ENCODE data around the gene KDM2A.

DNA sequence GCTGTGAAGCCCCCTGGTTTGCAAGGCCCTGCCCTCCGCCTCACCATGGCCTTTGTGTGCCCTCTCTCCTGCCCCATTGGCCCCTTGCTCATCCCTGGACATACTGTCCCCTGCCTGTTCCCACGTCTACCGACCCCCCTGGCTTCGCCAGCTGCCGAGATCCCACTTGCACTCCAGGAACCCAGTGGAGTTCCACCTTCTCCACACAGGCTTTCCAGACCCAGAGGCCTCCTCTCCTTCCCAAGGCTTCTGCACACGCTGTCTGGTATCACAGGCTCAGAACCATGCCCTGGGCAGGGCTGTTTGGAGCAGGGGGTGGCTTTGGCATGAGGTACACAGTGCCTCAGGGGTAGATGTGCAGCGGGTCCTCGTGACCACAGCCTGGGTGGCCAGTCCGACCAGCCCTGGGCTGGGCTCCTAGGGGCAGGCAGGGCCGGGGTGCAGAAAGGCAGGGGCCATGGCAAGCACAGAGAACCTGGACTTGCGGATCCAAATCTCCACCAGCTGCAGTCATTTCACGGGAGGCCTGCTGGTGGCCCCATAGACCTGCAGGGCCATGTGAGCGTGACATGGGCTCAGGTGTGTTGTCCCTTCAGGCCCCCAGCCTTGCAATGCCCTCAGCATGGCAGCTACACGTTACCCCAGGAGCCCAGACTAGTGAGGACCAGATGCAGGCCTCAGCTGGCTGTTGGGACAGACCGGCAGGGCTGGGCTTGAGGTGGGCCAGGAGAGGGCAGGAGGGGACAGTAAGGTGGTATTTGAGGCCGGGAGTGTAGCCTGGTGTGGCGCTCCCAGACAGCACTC lies 156.7 kb downstream of the KDM2A start:
- TF ChIP-seq, protein P1, sequence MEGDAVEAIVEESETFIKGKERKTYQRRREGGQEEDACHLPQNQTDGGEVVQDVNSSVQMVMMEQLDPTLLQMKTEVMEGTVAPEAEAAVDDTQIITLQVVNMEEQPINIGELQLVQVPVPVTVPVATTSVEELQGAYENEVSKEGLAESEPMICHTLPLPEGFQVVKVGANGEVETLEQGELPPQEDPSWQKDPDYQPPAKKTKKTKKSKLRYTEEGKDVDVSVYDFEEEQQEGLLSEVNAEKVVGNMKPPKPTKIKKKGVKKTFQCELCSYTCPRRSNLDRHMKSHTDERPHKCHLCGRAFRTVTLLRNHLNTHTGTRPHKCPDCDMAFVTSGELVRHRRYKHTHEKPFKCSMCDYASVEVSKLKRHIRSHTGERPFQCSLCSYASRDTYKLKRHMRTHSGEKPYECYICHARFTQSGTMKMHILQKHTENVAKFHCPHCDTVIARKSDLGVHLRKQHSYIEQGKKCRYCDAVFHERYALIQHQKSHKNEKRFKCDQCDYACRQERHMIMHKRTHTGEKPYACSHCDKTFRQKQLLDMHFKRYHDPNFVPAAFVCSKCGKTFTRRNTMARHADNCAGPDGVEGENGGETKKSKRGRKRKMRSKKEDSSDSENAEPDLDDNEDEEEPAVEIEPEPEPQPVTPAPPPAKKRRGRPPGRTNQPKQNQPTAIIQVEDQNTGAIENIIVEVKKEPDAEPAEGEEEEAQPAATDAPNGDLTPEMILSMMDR (IDR thresholded peaks at IDR 0.05 in 4 of 5, conservative IDR thresholded peaks at IDR 0.05 in 1 of 5): no peak
- TF ChIP-seq POLR2A (IDR thresholded peaks at IDR 0.05): no peak

Measured in gastrocnemius medialis (tissue), 4 donors.